Stimulated activated naive CD8-positive, alpha-beta T cell treated with anti-CD3 and anti-CD28 coated beads, Interleukin-15, Interleukin-2, amounts not matched to agents 100 ng/mL and 50 ng/mL, for 24 hours (primary cell): ENCODE results near the gene BACE2.
"Not testable (repeated sequence)": the region's sequence is repeated elsewhere in the genome, so short reads cannot be mapped to it uniquely, and the experiment has no call there.

Source experiments
- H3K27ac Mint-ChIP-seq: one replicate; pipeline ENCODE4 v1.8.0; 2021; ENCODE audit warnings: mild to moderate bottlenecking, mixed read lengths
- H3K27me3 Mint-ChIP-seq: one replicate; pipeline ENCODE4 v1.8.0; 2021; ENCODE audit warnings: mixed read lengths
- H3K36me3 Mint-ChIP-seq: one replicate; pipeline ENCODE4 v1.8.0; 2021; ENCODE audit warnings: low read depth, mixed read lengths
- H3K4me1 Mint-ChIP-seq: one replicate; pipeline ENCODE4 v1.8.0; 2021; ENCODE audit warnings: low read depth, mixed read lengths
- H3K4me3 Mint-ChIP-seq: one replicate; pipeline ENCODE4 v1.8.0; 2021; ENCODE audit warnings: mild to moderate bottlenecking, mixed read lengths
- H3K9me3 Mint-ChIP-seq: one replicate; pipeline ENCODE4 v1.8.0; 2021; ENCODE audit warnings: mixed read lengths

The BACE2 gene

GRCh38 chr21:41228006-41228370, 60.0 kb downstream of the BACE2 start:
- no peak overlapping the region for H3K4me3 Mint-ChIP-seq
- no peak overlapping the region for H3K27ac Mint-ChIP-seq

DNA sequence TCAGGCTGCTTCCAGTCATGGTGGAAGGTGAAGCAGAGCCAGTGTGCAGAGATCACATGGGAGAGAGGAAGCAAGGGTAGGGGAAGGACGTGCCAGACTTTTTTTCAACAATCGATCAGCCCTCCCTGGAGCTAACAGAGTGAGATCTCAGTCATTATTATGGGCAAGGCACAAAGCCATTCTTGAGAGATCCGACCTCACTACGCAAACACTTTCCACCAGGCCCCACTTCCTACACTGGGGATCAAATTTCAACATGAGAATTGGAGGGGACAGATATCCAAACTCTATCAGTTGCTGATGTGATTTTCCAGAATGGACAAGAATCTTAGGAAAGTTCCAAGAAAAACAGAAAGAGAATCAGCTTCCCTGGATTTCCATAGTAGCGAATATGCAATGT, 60.5 kb downstream of the BACE2 start:
- Mint-ChIP-seq H3K4me3 (no peak overlapping the region), H3K27me3 (peaks cover 2% of the 10 kb centered on the region), H3K9me3 (no peaks in the 10 kb centered on the region), H3K4me1 (no peaks in the 10 kb centered on the region), H3K36me3 (no peaks in the 10 kb centered on the region), H3K27ac (no peak overlapping the region)

More at GRCh38 chr21:41228006-41228370, 60.0 kb downstream of the BACE2 start:
- Mint-ChIP-seq H3K36me3 (no peaks in the 10 kb centered on the region), H3K9me3 (no peaks in the 10 kb centered on the region), H3K4me1 (no peaks in the 10 kb centered on the region), H3K27me3 (peaks cover 2% of the 10 kb centered on the region)

DNA sequence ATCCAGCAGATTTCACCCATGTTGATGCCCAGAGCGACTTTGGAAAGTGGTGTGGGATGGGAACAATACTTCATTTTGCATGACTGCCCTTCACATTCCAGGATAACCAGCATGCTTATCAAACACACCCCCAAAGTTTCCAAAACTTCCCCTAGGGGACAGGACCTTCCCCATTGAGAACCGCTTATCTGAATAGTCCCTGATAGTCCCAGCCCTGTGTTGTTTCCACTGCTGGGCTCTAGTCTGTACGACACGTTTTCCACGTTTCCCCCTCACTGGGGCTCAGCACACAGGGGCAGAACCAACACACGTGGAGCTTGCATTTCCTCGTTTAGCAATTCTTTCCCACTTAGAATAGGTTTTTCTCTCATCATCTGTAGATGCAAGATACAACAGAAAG, 61.0 kb downstream of the BACE2 start:
- Mint-ChIP-seq H3K9me3 (no peaks in the 10 kb centered on the region), H3K36me3 (no peaks in the 10 kb centered on the region), H3K27ac (no peak overlapping the region), H3K27me3 (peaks cover 2% of the 10 kb centered on the region), H3K4me3 (no peak overlapping the region), H3K4me1 (no peaks in the 10 kb centered on the region)

- Mint-ChIP-seq H3K36me3 (no peaks in the 10 kb centered on the region), H3K4me3 (no peak overlapping the region), H3K9me3 (no peaks in the 10 kb centered on the region), H3K27me3 (peaks cover 2% of the 10 kb centered on the region), H3K27ac (no peak overlapping the region), H3K4me1 (no peaks in the 10 kb centered on the region)
These were observed 61.7 kb downstream of the BACE2 start for GRCh38 chr21:41229509-41230248.

- H3K27ac Mint-ChIP-seq = no peak overlapping the region
- H3K36me3 Mint-ChIP-seq = no peaks in the 10 kb centered on the region
- H3K9me3 Mint-ChIP-seq = no peaks in the 10 kb centered on the region
- no peak overlapping the region for H3K4me3 Mint-ChIP-seq
- H3K4me1 Mint-ChIP-seq = no peaks in the 10 kb centered on the region
- H3K27me3 Mint-ChIP-seq = peaks cover 7% of the 10 kb centered on the region
These were observed 62.5 kb downstream of the BACE2 start for GRCh38 chr21:41230497-41230896.

DNA sequence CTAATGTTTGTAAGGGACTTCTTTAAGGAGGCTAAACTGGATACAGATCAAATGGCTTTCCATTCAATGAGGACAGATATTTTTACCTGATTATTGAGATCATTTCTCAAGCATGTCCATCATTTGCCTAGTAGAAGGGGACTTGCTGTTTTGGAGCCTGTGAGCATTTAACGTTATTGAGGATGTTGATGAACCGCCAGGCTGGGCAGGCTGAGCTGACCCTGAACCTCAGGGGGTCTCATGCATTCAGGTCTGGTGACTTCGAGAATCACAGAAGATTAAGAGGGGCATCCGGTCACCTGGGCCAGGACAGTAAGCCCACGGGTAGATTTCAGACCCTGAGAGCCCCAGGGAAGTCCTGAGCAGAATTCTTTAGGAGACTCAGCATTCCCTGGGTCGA, 63.1 kb downstream of the BACE2 start:
- no peaks in the 10 kb centered on the region for H3K9me3 Mint-ChIP-seq
- no peak overlapping the region for H3K4me3 Mint-ChIP-seq
- peaks cover 7% of the 10 kb centered on the region for H3K27me3 Mint-ChIP-seq
- H3K36me3 Mint-ChIP-seq = no peaks in the 10 kb centered on the region
- H3K4me1 Mint-ChIP-seq = no peaks in the 10 kb centered on the region
- no peak overlapping the region for H3K27ac Mint-ChIP-seq

- Mint-ChIP-seq H3K27ac (no peak overlapping the region), H3K27me3 (peaks cover 7% of the 10 kb centered on the region), H3K9me3 (no peaks in the 10 kb centered on the region), H3K4me1 (no peaks in the 10 kb centered on the region), H3K4me3 (no peak overlapping the region), H3K36me3 (no peaks in the 10 kb centered on the region)
These were observed 64.1 kb downstream of the BACE2 start for GRCh38 chr21:41232013-41232412.

DNA sequence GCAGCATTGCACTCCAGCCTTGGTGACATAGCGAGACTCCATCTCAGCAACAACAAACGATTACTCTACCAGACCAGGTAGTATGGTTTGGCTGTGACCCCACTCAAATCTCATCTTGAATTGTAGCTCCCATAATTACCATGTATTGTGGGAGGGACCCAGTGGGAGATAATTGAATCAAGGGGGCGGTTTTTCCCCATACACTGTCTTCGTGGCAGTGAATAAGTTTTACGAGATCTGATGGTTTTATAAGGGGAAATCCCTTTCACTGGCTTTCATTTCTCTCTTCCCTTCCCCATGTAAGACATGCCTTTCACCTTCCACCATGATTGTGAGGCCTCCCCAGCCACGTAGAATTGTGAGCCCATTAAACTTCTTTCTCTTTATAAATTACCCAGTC, 66.0 kb downstream of the BACE2 start:
- Mint-ChIP-seq H3K4me1 (no peaks in the 10 kb centered on the region), H3K27ac (no peak overlapping the region), H3K36me3 (no peaks in the 10 kb centered on the region), H3K27me3 (peaks cover 7% of the 10 kb centered on the region), H3K4me3 (no peak overlapping the region), H3K9me3 (no peaks in the 10 kb centered on the region)

- Mint-ChIP-seq H3K27me3 (peaks cover 7% of the 10 kb centered on the region), H3K27ac (no peak overlapping the region), H3K4me1 (no peaks in the 10 kb centered on the region), H3K36me3 (no peaks in the 10 kb centered on the region), H3K9me3 (no peaks in the 10 kb centered on the region), H3K4me3 (no peak overlapping the region)
These were observed 66.6 kb downstream of the BACE2 start for GRCh38 chr21:41234569-41234968.

GRCh38 chr21:41235201-41235600, 67.2 kb downstream of the BACE2 start:
- Mint-ChIP-seq H3K27ac (no peak overlapping the region), H3K4me3 (no peak overlapping the region), H3K36me3 (no peaks in the 10 kb centered on the region), H3K4me1 (no peaks in the 10 kb centered on the region), H3K9me3 (no peaks in the 10 kb centered on the region), H3K27me3 (peaks cover 7% of the 10 kb centered on the region)

DNA sequence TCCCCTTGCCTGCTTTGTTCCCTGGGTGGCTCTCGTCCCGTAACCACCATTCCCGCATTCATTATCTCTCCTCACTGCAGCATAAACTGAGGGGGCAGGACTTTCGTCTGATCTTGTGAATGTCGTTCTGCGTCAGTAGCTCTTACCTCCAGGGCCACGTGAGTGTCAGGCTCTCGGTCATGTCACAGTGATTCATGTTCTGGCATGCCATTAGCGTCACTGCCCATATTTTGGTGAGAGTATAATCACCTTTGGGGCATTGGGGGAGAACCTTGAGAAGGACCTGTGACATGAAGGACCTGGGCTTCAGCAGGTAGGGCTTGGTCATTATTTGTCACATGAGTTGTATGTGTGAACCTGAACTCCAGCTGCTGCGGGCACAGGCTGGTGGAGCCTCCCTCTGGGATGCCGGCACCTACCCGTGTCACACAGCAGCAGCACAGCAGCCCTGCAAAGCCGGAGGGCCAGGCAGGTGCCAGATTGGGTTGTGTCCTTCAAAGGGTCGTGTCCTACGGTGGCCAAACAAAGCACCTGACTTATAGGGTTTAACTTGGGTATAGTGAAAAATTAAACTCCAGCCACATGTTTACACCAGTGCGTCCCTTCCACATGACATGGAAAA, 68.5 kb downstream of the BACE2 start:
- Mint-ChIP-seq H3K36me3 (no peaks in the 10 kb centered on the region), H3K9me3 (no peaks in the 10 kb centered on the region), H3K4me1 (no peaks in the 10 kb centered on the region), H3K4me3 (no peak overlapping the region), H3K27ac (no peak overlapping the region), H3K27me3 (peaks cover 5% of the 10 kb centered on the region)

- H3K27me3 Mint-ChIP-seq, H3K27ac Mint-ChIP-seq, H3K36me3 Mint-ChIP-seq, H3K4me1 Mint-ChIP-seq, H3K4me3 Mint-ChIP-seq, H3K9me3 Mint-ChIP-seq: not testable (repeated sequence)
These were observed 70.3 kb downstream of the BACE2 start for GRCh38 chr21:41238081-41238796.

DNA sequence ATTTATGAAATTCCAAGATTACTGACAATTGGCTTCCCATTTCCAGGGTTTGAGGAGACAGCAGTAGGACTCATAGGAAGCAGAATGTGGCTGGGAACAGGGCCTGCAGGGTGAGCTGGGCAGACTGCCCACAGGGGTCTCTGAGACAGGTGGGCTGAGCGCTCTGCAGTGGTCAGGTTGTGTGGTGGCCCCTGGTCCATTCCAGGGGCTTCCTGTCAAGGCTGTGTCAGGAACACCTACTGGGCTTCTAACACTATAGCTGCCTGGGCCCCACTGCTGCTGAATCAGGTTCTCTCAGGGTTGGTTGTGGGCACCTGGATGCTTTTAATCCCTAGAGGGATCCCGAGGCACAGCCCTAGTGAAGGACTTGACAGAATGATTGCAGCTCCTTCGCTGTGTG, 72.1 kb downstream of the BACE2 start:
- Mint-ChIP-seq H3K27ac (no peak overlapping the region), H3K27me3 (peaks cover 5% of the 10 kb centered on the region), H3K36me3 (no peaks in the 10 kb centered on the region), H3K4me1 (no peaks in the 10 kb centered on the region), H3K4me3 (no peak overlapping the region), H3K9me3 (no peaks in the 10 kb centered on the region)

DNA sequence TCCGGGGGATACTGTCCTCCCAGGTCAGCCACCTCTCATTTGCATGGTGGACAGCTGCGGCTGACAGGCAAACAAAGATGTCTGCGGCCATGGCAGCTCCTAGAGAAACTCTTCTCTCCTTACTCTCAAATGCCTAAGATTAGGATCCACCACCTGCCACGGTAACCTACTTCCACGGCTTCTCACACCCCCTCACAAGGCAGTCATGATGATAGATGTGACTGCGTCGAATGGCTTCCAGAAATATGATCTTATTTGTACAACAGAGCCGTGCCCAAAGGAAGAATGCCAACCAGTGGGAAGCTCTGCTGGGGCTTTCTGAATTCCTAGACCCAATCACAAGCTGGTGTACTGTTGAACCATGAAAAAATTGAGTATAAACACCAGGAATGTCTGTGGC, 73.4 kb downstream of the BACE2 start:
- Mint-ChIP-seq H3K27ac (no peak overlapping the region), H3K4me3 (no peak overlapping the region), H3K27me3 (no peaks in the 10 kb centered on the region), H3K4me1 (no peaks in the 10 kb centered on the region), H3K36me3 (no peaks in the 10 kb centered on the region), H3K9me3 (no peaks in the 10 kb centered on the region)

- no peaks in the 10 kb centered on the region for H3K4me1 Mint-ChIP-seq
- no peaks in the 10 kb centered on the region for H3K9me3 Mint-ChIP-seq
- no peaks in the 10 kb centered on the region for H3K36me3 Mint-ChIP-seq
- no peaks in the 10 kb centered on the region for H3K27me3 Mint-ChIP-seq
- H3K4me3 Mint-ChIP-seq = no peak overlapping the region
- H3K27ac Mint-ChIP-seq = no peak overlapping the region
These were observed 74.4 kb downstream of the BACE2 start for GRCh38 chr21:41242238-41242829.
